HG02884 (cell line): ENCODE data around the gene ADARB2.

Source experiments
- ATAC-seq: cut with Tn5 transposase; IDR thresholded peaks from one replicate; pipeline ENCODE4 v1.9.1; 2021; ENCODE audit warnings: mild to moderate bottlenecking, moderate library complexity; ENCODE audit not compliant: unreplicated experiment

The ADARB2 gene

DNA sequence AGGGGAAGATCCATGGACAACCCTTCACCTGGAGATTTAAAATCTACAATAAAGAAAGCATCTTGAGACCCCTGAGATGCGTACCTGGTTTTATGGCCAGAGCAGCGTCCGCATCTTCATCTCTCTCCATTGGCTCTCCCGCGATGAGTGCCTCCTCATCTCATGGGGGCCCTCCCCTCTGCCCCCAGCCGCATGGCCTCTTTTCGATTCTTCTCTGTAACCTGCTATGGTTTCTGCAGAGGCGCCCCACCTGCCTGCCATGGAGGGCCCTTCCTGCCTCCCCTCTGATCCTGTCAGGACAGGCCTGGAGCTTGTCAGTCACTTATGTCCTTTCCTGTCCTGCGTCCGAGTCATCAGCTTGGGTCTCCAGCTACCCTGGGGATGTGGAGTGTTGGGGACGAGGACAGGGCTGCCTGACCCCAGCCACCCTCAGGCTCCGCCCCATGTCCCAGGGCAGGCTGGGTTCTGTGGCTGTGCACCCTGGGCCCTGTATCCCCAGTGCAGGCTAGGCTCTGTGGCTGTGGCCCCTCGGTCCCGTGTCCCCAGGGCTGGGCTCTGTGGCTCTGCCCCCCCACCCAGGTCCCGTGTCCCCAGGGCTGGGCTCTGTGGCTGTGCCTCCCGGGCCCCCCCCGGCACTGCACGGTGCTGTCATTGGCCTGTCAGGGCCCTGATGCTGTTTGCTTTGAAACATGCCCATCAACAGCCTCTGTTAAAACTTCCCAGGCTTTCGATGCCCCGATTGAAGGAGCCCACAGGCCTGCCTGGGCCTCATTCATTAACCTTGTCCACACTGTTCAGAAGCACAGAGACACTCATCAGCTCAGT is 581.3 kb downstream of the ADARB2 start:
- ATAC-seq = no peak

DNA sequence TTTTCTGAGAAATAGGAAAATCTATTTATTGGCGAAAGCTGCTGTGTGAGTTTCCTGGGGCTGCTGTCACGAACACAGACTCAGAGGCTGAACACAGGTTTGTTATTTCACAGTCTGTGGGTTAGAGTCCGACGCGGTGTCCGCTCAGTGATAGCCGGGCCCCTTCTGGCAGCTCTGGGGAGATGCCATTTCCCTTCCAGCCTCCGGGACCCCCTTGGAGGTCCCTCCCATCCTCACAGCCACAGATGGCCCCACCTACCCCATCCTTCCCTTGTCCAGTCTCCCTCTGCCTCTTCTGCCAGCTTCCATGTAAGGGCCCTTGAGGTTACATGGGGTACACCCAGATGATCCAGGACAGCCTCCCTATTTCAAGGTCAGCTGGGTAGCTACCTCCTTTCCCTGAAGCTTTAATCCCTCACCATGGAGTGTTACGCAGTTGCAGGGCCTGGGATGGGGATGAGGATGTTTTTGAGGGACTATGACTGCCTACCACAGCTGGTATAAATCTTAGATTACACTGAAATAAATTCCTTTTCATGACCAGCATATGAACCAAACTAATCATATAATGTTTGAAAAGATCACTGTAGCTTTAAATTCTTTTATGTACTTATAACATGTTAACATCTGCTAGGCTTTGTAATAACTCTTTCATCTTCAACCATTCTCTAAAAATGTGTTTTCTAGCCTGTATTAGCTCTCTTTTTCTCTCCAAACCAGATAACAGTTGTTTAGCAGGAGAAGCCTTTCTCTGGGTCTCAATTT is 582.6 kb downstream of the ADARB2 start:
- ATAC-seq = no peak

DNA sequence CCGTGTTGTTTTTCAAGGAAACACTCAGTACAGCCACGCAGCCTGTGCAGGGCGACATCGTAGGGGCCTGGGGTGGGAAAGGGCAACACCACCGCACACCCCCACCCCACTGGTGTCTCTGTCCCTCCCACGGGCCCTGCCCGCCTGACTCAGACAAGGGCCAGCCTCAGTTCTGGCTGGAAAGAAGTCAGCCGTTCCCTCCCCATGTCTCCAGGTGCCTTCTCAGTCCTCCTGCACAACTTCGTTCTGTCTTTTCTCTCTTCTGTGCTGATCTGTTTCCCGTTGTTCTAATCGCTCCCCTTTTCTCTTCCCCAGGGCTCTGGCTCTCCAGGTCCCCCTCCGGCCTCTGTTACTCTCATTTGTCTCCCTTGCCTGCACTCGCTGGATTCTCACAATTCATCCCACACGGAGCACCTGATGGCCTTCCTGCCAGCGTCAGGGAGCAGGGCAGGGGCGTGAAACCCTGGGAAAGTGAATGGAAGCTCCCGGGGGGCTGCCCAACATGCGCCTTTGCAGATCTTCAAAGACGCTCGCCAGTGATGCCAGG is 583.4 kb downstream of the ADARB2 start:
- ATAC-seq = no peak

DNA sequence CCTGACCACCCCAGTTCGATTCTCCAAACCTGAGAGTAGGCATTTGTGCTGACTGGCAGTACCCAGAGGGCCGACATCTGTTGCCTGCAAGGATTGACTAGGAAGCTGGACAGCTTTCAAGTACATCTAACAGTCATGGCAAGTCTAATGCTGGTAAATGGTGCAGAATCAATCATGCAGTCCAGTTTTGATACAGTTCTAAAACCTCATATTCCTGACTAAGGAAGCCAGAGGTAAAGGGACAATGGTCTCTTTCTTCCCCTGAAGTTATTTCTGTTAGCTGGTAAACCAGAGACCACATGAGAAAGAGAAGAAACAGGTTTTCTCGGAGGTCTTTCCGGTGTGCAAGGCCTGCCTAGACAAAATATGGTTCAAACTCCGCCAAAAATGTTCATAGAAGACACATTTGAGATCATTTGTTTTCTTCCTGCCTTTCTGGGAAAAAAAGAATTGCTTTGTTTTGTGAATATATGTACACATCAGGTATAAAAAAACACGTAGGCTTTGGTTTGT is 584.0 kb downstream of the ADARB2 start:
- ATAC-seq = no peak

DNA sequence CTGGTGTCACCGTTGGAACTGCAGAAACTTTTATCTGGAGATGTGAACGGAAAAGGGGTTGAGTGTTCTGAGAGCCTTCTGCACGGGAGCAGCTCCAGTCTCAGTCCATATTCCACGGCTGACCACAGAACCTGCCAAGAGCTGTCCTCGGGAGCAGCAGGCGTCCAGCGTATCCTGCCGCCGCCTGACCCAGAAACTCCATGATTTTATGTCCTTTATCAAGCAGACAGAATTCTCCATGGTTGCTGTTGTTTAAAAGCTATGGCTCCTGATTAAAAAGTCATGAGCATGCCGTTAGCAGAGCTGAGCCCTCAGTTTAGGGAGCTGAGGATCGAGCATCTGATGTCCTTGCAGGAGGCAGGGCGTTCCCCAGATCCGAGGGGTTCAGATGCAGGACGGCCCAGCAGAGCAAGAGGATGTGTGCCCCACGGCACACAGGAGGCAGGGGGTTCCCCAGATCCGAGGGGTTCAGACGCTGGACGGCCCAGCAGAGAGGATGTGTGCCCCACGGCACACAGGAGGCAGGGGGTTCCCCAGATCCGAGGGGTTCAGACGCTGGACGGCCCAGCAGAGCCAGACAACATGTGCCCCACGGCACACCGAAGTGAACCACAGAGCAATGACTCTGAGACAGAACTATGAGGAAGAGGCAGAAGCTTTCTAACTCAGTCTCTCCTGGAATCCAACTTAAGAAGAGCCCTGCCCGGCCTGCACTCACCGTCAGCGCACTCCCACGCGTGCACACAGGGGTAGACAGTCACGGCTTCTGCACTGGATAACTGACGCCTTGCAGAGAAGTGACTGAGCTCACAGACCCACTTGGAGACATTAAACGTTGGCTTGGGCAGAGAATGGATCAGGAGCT is 584.7 kb downstream of the ADARB2 start:
- ATAC-seq = no peak

DNA sequence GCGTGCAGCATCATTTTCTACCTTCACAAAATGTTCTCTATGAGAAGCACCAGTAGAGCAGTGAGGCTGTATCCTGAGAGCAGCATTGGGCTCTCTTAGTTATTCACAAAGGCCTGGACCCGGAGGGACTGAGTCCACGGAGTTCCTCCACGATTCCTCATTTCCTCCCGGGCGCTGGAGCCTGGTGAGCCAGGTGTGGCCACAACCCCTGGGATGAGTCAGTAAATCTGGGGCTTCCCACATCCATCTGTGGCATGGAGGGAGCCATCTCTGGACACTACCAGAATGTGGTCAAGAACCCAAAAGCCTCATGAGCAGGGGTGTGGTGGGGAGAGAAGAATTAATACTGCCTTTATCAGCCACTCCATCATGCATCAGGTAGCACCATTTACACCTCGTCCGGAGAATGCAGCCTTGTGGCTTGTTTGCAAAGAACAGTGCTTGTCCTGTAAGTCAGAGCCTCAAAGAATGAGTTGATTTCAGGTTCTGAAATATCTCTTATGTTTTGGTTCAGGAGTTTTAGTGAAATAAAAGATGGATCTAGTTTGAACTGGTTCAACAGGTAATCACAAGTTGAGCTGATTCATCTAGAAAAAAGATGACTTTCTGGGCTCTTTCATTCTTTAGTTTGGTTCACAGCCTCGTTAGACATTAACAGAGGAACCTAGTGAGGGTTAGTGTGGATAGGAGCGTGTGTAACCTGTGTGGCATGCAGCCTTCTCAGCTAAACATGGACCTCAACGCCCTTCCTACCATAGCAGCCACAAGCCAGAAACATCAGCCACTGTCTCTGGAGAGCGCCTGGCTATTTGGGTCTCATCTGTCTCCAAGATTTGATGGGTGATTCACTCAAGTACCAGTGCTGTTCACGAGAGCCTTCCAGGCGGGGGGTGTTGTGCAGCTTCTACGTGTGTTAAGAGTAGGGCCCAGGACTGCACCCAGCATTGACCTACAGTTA is 586.0 kb downstream of the ADARB2 start:
- ATAC-seq = no peak

DNA sequence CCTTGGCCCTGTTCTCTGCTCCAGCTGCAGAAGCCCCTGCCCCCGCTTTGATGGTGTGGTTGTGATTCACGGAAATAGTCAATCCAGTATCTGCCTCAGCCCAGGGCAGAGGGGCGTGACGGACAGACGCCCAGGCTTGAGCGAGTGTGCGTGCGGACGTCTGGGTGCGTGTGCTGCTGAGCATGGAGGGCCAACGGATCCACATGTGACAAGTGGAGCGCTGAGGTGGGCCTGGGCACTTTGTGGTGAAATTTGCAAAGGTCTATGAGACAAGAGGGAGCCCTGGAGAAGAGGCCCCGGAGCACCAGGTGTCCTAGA is 586.7 kb downstream of the ADARB2 start:
- no peak for ATAC-seq

DNA sequence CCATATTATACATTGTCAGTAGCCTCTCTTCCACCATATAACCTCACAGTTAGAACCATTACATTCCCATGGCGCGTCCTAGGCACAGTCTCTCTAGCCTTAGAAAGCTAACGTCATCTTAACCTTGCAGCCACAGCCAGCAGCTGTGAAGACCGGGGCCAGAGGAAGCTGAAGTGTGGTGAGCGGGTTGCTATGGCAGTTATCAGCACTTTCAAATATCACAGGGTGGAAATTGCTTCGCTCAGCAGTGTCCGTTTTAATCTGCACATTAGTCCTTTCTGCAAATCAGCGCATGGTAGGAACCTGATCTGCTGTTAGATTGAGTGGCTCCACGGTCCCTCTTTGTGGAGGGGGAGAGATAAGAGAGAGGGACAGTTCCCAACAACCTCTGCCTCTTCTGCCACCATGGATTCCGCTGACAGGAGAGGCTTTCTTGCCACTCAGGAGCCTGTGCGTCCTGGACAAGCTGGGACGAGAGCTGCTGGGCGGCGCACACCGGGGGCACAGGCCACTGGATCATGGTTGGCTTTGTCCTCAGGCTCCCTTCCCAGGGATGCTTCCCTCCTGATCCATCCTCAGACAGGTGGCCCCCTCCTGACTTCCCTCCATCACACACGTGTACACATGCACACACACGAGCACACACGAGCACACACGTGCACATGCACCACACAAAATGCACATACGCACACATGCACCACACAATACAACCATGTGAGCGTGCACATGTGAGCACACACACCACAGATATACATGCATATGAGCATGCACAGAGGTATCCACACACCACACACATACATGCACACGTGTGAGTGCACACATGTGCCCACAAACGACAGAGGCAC is 587.3 kb downstream of the ADARB2 start:
- no peak for ATAC-seq

DNA sequence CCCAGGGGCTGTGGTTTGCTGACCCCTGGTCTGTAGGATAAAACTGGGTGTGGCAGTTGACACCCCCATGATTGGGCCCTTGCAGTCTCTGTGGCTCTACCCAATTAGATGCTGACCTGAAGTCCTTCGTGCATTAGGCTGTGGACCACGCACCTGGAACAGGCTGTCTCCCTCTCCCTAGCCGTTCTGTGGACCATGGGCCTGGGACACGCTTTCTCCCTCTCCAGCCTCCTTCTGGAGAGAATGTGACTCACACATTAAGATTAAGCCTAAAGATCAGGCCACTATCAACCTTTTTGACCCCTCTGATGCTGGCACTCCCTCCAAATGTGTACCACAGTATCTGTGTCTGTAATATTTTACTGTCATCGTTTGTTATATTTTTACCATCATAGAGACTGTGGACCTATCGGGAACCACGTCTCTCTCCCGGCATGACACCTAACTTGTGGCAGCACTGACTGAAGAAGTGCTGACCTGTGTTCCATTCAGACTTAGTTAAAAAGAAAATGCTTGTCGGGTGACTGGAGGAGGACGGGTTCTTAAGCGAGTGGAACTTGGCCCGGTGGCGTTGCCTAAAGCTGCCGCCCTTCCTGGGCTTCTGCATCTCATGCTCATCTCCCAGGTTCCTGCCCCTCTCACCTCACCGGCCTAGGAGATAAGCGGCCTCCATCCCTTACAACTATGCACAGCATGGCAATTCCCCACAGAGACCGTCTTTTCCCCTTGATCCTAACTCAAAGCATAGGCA is 588.3 kb downstream of the ADARB2 start:
- ATAC-seq = no peak

DNA sequence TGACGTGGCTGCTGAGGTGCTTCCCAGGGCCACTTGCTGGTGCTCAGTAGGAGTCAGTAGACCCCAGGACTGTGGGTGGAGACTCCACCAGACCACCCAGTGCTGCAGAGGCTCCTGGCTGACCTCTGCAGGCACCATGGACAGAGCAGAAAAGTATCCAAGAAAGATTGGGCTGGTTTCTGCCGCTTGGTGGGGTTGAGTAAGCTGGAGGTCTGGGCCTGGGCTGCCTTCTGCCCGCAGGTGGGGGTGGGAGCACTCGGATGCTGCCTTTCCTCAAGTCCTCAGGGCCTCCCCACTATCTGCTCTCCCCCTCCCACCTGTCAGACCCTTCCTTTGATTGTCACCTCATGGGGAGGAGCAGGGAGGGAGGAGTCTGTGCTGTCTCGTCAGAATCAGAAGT is 589.5 kb downstream of the ADARB2 start:
- no peak for ATAC-seq

DNA sequence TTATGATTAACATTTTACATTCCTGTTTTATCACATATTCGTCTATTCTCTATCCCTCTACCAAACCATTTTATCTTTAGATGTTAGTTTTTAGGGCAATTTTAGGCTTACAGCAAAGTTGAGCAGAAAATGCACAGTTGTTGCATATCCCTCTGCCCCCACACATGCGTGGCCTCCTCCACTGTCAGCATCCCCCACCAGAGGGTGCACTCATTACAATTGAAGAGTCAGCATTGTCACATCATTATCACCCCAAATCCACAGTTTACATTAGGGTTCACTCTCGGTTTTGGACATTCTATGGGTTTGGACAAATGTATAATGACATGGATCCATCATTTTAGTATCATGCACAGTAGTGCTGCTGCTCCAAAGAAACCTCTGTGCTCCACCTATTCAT is 594.7 kb downstream of the ADARB2 start:
- ATAC-seq = no peak

DNA sequence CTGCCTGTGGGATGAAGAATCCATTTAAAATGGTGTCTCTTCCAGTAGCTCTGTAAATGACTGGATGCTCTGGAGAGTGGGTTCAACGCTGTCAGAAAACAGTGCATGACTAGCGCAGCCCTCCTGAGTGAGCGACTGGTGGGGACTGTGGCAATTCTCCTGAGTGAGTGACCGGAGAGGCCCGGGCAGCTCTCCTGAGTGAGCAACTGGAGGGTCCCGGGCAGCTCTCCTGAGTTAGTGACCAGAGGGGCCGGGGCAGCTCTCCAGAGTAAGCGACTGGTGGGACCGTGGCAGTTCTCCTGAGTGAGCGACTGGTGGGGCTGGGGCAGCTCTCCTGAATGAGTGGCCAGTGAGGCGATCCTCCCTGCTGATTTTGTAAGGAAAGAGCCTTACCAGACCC is 595.6 kb downstream of the ADARB2 start:
- ATAC-seq = no peak

DNA sequence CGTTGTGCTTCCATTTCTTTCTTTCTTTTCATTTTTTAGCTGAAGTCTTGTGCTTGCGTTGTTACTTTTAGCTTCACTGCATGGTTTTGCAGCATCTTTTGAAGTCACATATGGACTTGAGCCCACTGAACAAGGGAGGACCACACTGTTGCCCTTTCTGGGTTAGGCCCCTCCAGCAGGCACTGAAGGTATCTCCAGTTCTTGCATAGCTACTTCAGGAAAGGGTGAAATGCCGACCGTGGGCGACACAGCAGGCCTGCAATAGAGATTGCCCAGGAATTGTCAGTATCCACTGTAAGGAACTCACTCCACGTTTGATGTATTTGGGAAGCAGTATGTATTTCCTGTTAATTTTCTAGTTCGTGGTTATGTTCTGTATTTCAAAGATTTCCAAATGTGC is 596.1 kb downstream of the ADARB2 start:
- ATAC-seq = no peak

DNA sequence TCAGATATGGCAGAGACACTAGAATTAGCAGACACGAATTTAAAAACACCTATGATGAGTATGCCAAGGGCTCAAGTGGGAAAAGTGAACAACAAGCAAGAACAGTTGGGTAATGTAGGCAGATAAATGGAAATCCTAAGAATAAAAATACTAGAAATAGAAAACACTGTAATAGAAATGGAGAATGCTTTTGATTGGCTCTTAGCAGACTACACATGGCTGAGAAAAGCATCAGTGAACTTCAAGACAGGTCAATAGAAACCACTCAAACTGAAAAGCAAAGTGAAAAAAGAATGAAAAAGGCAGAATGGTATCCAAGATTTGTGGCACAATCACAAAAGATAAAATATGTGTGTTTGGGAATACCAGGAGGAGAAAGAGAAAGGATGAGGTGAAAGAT is 598.8 kb downstream of the ADARB2 start:
- ATAC-seq = no peak

DNA sequence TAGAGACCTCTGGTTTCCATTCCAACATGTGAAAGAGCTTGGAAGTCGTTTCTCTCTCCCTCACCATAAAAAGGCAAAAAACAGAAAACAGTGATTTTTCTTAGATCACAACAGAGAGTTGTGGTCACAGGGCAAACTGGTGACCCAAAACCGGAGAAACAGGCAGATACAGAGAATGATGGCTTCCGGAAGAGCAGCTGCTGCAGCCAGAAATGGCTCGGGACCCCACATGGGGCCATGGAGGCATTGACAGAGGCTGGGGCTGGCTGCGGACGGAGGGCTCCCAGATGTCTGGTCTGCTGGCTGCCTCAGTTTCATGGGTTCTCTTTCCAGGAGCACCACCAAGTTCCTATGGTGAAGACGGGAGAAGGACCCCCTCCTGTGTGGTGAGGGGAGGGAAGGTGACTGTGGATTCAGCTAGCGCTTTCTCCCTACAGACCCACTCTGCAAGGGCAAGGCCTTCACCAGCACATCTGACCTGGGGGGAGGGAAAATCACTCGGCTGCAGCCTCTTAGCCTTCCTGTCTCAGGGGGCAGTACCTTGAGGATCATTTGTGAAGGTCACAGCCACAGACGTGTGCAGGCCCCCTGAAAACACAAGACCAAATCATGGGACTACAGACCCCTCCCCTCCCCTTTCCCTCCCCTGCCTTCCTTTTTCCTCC is 599.7 kb downstream of the ADARB2 start:
- no peak for ATAC-seq

DNA sequence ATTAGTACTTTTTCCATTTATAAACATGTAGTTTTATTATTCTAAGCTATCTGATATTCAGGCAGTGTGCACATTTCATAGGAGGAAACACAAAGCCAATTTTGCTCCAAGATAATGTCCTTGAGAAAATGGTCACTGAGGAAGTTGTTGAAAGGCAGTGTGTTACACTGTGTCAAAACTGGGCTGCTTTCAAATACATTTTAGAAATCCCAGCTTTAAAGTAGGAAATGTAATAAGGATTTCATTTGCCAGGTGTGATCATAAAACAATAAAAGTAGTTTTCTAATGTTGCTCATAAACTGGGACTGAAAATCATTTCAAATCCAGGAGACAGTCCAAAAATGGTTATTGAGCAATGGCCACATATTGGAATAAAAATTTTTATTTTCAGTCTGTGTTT is 601.1 kb downstream of the ADARB2 start:
- ATAC-seq = no peak

DNA sequence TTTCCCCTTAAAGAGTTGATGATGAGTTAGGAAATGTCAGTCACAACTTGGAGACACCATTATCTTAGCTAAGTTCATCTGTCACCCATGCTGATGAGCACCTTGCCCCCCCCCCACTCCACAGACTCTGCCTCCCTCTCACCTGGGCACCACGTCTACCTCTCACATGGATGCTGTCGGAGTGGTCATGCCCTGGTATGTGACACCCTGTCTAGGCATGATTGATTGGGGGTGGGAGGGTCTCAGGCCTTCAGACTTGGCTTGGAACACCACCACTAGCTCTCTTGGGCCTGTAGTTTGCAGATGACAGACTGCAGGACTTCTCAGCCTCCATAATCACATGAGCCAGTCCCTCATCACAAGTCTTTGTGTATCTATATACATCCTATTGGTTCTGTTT is 603.2 kb downstream of the ADARB2 start:
- no peak for ATAC-seq
